Breast epithelium (tissue), 3 donors: ENCODE data around the gene GLYATL2.

Experiments
- POLR2AphosphoS5 ChIP-seq, 3 donors: sonication (generic); formaldehyde crosslinking; IDR thresholded peaks; one replicate each; pipeline ENCODE4 v1.6.1; 2017; ENCODE audit warnings: antibody characterized with exemption in 3 of 3
- TF ChIP-seq, protein P1 (sequence below), 3 donors: fragments of 450-650 bp; IDR thresholded peaks; one replicate each; pipeline ENCODE4 v1.5.1; 2016 to 2017; ENCODE audit warnings: antibody characterized with exemption in 3 of 3, mild to moderate bottlenecking in 3 of 3, moderate library complexity in 3 of 3

DNA sequence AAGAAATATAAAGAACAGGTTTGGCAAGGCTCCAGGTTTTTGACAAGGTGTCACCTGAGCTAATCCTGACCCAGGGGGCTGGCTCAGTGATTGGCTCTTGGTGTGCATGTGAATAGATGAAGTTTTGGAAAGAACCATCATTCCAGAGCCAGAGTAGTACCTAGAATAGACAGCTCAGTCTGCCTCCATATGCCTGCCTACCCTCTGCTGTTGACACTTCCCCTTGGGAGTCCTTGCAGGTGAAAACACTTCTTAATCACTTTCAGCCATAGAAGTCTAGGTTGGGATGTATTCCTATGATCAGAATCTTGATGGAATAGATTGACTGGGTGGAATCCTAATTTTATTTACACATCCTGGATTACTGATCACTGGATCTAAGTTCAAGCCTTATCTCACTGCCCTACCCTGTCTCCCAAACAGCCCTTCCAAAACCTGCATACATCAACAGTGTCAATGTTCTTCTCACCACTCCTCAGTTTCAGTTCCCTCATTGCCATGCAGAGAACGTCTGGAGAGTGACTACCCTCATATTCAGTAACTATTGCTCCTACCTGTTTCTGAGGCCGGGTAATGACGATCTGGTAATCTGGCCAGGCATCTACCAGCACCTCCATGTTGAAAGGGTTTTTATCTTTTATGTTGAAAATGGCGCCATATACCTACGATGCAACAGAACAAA, 6.7 kb downstream of the GLYATL2 start:
- TF ChIP-seq, protein P1, sequence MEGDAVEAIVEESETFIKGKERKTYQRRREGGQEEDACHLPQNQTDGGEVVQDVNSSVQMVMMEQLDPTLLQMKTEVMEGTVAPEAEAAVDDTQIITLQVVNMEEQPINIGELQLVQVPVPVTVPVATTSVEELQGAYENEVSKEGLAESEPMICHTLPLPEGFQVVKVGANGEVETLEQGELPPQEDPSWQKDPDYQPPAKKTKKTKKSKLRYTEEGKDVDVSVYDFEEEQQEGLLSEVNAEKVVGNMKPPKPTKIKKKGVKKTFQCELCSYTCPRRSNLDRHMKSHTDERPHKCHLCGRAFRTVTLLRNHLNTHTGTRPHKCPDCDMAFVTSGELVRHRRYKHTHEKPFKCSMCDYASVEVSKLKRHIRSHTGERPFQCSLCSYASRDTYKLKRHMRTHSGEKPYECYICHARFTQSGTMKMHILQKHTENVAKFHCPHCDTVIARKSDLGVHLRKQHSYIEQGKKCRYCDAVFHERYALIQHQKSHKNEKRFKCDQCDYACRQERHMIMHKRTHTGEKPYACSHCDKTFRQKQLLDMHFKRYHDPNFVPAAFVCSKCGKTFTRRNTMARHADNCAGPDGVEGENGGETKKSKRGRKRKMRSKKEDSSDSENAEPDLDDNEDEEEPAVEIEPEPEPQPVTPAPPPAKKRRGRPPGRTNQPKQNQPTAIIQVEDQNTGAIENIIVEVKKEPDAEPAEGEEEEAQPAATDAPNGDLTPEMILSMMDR (IDR thresholded peaks at IDR 0.05) = no peak
- no peak for TF ChIP-seq POLR2AphosphoS5 (IDR thresholded peaks at IDR 0.05)
